ENCODE data around the gene ANKRD33B. TPM values are rescaled to one million over a fixed set of nuclear protein-coding genes. Genes with fewer than 3 reads are reported as not detected.

Gene ANKRD33B
- total and polyA plus RNA-seq, 2 experiments from 2014 or later, result 2.9 to 15.4 TPM

DNA sequence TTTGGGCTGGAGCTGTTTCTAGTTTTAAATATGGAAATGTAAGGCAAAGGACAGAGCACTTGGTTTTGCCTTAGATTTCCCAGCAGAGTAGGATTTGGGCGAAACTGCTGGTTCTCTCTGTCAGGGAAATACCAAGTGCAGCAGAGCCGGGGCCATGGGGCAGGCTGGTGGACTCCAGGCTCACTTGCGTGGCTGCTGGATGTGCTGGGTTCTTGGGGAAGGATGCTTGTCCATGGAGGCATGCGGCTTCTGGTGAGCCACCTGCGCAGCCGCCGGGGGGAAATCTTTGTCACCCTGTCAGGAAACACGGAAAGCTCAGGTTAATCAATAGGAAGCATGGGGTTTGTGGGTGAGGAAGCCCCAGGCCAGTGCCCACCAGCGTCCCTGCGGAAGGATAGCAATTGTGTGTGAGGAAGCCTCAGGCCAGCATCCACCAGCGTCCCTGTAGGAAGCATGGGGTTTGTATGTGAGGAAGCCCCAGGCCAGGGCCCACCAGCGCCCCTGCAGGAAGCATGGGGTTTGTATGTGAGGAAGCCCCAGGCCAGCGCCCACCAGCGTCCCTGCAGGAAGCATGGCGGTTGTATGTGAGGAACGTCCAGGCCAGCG is 117.1 kb downstream of the ANKRD33B start (continued):
- TF ChIP-seq, protein P1, sequence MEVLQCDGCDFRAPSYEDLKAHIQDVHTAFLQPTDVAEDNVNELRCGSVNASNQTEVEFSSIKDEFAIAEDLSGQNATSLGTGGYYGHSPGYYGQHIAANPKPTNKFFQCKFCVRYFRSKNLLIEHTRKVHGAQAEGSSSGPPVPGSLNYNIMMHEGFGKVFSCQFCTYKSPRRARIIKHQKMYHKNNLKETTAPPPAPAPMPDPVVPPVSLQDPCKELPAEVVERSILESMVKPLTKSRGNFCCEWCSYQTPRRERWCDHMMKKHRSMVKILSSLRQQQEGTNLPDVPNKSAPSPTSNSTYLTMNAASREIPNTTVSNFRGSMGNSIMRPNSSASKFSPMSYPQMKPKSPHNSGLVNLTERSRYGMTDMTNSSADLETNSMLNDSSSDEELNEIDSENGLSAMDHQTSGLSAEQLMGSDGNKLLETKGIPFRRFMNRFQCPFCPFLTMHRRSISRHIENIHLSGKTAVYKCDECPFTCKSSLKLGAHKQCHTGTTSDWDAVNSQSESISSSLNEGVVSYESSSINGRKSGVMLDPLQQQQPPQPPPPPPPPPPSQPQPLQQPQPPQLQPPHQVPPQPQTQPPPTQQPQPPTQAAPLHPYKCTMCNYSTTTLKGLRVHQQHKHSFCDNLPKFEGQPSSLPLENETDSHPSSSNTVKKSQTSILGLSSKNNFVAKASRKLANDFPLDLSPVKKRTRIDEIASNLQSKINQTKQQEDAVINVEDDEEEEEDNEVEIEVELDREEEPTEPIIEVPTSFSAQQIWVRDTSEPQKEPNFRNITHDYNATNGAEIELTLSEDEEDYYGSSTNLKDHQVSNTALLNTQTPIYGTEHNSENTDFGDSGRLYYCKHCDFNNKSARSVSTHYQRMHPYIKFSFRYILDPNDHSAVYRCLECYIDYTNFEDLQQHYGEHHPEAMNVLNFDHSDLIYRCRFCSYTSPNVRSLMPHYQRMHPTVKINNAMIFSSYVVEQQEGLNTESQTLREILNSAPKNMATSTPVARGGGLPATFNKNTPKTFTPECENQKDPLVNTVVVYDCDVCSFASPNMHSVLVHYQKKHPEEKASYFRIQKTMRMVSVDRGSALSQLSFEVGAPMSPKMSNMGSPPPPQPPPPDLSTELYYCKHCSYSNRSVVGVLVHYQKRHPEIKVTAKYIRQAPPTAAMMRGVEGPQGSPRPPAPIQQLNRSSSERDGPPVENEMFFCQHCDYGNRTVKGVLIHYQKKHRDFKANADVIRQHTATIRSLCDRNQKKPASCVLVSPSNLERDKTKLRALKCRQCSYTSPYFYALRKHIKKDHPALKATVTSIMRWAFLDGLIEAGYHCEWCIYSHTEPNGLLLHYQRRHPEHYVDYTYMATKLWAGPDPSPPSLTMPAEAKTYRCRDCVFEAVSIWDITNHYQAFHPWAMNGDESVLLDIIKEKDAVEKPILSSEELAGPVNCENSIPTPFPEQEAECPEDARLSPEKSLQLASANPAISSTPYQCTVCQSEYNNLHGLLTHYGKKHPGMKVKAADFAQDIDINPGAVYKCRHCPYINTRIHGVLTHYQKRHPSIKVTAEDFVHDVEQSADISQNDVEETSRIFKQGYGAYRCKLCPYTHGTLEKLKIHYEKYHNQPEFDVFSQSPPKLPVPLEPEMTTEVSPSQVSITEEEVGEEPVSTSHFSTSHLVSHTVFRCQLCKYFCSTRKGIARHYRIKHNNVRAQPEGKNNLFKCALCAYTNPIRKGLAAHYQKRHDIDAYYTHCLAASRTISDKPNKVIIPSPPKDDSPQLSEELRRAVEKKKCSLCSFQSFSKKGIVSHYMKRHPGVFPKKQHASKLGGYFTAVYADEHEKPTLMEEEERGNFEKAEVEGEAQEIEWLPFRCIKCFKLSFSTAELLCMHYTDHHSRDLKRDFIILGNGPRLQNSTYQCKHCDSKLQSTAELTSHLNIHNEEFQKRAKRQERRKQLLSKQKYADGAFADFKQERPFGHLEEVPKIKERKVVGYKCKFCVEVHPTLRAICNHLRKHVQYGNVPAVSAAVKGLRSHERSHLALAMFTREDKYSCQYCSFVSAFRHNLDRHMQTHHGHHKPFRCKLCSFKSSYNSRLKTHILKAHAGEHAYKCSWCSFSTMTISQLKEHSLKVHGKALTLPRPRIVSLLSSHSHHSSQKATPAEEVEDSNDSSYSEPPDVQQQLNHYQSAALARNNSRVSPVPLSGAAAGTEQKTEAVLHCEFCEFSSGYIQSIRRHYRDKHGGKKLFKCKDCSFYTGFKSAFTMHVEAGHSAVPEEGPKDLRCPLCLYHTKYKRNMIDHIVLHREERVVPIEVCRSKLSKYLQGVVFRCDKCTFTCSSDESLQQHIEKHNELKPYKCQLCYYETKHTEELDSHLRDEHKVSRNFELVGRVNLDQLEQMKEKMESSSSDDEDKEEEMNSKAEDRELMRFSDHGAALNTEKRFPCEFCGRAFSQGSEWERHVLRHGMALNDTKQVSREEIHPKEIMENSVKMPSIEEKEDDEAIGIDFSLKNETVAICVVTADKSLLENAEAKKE (CRISPR knock-in tag; IDR thresholded peaks at IDR 0.05), result no peak

DNA sequence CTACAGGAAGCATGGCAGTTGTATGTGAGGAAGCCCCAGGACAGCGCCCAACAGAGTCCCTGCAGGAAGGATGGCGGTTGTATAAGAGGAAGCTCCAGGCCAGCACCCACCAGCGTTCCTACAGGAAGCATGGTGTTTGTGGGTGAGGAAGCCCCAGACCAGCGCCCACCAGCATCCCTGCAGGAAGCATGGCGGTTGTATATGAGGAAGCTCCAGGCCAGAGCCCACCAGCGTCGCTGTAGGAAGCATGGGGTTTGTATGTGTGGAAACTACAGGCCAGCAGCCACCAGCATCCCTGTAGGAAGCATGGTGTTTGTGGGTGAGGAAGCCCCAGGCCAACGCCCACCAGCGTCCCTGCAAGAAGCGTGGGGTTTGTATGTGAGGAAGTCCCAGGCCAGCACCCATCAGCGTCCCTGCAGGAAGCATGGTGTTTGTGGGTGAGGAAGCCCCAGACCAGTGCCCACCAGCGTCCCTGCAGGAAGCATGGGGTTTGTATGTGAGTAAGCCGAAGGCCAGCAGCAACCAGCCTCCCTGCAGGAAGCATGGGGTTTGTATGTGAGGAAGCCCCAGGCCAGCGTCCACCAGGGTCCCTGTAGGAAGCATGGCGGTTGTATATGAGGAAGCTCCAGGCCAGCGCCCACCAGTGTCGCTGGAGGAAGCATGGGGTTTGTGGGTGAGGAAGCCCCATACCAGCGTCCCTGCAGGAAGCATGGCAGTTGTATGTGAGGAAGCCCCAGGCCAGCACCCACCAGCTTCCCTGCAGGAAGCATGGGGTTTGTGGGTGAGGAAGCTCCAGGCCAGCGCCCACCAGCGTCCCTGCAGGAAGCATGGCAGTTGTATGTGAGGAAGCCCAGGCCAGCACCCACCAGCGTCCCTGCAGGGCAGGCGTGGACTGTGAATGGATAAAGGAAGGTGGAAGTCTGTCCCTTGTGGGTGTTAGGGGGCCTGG is 118.1 kb downstream of the ANKRD33B start:
- peaks cover 18% of the 10 kb centered on the region for H3K4me1 Mint-ChIP-seq
- TF ChIP-seq EZH2 (IDR thresholded peaks at IDR 0.05; ENCODE audit: low read depth, unreplicated experiment) (no peak), EZH2phosphoT487 (IDR thresholded peaks at IDR 0.05; ENCODE audit: unreplicated experiment) (no peak), ZNF114 (CRISPR knock-in tag; IDR thresholded peaks at IDR 0.05) (no peak), JUNB (IDR thresholded peaks at IDR 0.05; ENCODE audit: unreplicated experiment) (no peak)
- TF ChIP-seq, protein P2, sequence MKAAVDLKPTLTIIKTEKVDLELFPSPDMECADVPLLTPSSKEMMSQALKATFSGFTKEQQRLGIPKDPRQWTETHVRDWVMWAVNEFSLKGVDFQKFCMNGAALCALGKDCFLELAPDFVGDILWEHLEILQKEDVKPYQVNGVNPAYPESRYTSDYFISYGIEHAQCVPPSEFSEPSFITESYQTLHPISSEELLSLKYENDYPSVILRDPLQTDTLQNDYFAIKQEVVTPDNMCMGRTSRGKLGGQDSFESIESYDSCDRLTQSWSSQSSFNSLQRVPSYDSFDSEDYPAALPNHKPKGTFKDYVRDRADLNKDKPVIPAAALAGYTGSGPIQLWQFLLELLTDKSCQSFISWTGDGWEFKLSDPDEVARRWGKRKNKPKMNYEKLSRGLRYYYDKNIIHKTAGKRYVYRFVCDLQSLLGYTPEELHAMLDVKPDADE (IDR thresholded peaks at IDR 0.05), result no peak
- TF ChIP-seq, protein P3, sequence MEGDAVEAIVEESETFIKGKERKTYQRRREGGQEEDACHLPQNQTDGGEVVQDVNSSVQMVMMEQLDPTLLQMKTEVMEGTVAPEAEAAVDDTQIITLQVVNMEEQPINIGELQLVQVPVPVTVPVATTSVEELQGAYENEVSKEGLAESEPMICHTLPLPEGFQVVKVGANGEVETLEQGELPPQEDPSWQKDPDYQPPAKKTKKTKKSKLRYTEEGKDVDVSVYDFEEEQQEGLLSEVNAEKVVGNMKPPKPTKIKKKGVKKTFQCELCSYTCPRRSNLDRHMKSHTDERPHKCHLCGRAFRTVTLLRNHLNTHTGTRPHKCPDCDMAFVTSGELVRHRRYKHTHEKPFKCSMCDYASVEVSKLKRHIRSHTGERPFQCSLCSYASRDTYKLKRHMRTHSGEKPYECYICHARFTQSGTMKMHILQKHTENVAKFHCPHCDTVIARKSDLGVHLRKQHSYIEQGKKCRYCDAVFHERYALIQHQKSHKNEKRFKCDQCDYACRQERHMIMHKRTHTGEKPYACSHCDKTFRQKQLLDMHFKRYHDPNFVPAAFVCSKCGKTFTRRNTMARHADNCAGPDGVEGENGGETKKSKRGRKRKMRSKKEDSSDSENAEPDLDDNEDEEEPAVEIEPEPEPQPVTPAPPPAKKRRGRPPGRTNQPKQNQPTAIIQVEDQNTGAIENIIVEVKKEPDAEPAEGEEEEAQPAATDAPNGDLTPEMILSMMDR (conservative IDR thresholded peaks at IDR 0.05; ENCODE audit: low read depth in 2 of 2), result no peak
- peak overlapping the region; percentile 43; the same call in 1 of the 2 replicates for H3K27ac Mint-ChIP-seq
- Histone ChIP-seq H3K4me3 (no peak overlapping the region), H3K9me2 (ENCODE audit: insufficient read depth) (no peaks in the 10 kb centered on the region), H3K4me2 (no peak overlapping the region), H4K20me1 (replicated peaks; ENCODE audit: insufficient read depth) (no peaks in the 10 kb centered on the region; the same call in 1 of the 2 replicates), H3F3A (replicated peaks; ENCODE audit: low read depth) (no peaks in the 10 kb centered on the region), H2AFZ (no peak overlapping the region), H3K79me2 (replicated peaks; ENCODE audit: insufficient read depth) (no peaks in the 10 kb centered on the region), H3K4me1 (ENCODE audit: insufficient read depth) (peaks cover 16% of the 10 kb centered on the region), H3K27me3 (ENCODE audit: insufficient read depth) (no peaks in the 10 kb centered on the region), H3K36me3 (ENCODE audit: insufficient read depth) (no peaks in the 10 kb centered on the region), H3K27ac (ENCODE audit: low read depth) (no peak overlapping the region)
- DNase-seq (ENCODE audit: low spot score) (no peak), ATAC-seq (no peak)
- peaks cover under 1% of the 10 kb centered on the region for H3K27me3 Mint-ChIP-seq (ENCODE audit: insufficient read depth, low read depth, poor library complexity)
- peaks cover 11% of the 10 kb centered on the region; the same call in 2 of the 3 replicates for H3K9me3 Mint-ChIP-seq
- peaks cover 33% of the 10 kb centered on the region for H3K36me3 Mint-ChIP-seq (ENCODE audit: low read depth)
- no peak overlapping the region for H3K4me3 Mint-ChIP-seq

All from GM23338 (cell line).